T47D (cell line): ENCODE measurements around the gene FRMPD1.
"Not testable (repeated sequence)": the region's sequence is repeated elsewhere in the genome, so short reads cannot be mapped to it uniquely, and the experiment has no call there.

Experiments
- DNase-seq, 2 experiments: peaks; one replicate each; pipeline versions ENCODE4 v3.0.0 to v3.0.0-alpha.2; 2011 to 2012; ENCODE audit warnings: low read depth in 1 of 2, low spot score in 1 of 2
- JUND ChIP-seq: IDR thresholded peaks from 2 replicates; pipeline ENCODE4 v1.6.1; 2012; ENCODE audit warnings: low read depth
- in situ Hi-C: cut with HindIII; loops from 2 replicates; pipeline ENCODE4 v1.10.0; 2016; ENCODE audit warnings: low sequenced_read_pairs, low pct_unique_long_range_greater_than_20kb

Gene FRMPD1

DNA sequence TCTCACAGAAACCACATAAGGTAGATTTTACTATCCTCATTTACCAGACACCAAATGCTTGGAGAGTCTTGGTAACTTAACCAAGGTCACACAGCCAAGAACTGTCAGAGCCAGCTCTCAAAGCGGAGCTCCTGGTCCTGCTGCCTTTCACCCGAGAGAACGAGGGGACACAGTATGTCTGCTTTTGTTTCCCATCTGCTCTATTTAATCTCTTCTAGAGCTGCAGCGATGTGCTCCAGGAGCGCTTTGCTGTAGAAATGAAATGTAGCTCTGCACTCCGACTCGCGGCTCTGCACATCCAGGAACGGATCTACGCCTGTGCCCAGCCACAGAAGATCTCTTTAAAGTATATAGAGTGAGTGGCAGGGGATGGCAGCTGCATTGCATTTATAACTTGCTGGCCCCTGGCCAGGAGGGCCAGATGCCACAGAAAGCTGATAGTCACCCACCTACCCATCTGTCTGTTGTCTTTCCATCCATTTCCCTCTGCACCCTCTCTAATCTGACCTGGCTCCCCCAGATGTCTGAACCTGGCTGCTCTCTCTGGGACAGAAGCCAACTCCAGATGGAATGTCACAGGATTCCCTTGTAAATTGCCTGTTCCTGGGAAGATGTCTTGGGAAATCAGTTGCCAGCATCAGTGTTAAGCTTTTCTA lies 81.5 kb downstream of the FRMPD1 start:
- no peak for DNase-seq
- no peak for TF ChIP-seq JUND
- in situ Hi-C loops: no loop called here

DNA sequence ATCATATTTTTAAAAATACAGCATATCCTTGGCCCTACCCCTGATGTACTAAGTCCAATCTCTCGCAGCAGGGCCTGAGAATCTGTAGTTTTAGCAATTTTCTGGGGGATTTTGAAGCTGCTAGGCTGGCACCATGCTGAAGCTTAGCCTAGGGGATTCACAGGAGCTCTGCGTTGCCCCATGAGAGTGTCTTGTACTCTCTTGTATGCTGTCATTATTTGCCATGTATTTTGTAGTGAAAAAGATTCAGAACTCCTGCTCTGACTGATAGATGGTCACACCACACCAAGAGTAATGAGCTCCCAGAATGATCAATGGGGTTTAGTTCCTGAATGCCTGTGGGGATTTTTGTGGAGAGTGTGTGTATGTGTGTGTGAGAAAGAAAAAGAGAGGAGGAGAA lies 82.2 kb downstream of the FRMPD1 start:
- TF ChIP-seq JUND: no peak
- in situ Hi-C loops: no loop called here
- DNase-seq: no peak

DNA sequence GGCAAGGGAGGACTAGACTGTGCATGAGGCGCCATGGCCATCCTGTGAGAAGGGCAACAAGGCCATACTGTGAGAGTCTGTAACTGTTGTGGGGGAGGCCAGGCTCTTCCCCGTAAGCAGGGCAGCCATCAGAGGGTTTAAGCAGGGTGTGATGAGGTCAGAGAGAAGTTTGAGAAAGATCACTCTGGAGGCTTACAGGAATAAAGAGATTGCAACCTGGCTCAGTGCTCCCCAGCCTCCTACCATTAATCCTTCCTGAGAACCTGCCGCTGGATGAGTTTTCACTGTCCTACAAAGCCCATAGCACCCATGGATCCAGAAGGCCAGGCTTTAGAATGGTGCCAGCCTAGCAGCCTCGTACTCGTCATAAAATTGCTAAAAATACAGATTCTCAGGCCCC lies 88.5 kb downstream of the FRMPD1 start:
- DNase-seq: no peak
- in situ Hi-C loops: no loop called here

DNA sequence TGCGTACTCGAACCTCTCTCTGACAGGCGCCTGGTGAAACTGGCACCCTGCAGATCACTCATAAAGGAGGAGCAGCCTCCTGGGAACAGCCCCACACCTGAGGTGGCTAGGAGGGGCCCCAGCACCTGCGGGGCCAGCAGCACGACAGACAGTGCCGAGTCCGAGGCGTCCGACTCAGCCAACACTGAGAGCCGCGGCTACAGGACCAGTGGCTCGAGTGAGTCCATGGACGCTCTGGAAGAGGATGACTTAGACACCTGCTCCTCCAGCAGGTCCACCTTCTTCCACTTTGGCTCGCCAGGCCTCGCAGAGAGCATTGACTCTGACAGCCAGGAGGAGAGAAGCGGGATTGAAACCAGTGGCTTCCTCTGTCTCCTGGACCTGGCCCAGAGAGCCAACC lies 89.4 kb downstream of the FRMPD1 start:
- in situ Hi-C loops: no loop called here
- no peak for TF ChIP-seq JUND
- DNase-seq: no peak

More for the DNA sequence above, 88.5 kb downstream of the FRMPD1 start:
- TF ChIP-seq JUND: no peak

DNA sequence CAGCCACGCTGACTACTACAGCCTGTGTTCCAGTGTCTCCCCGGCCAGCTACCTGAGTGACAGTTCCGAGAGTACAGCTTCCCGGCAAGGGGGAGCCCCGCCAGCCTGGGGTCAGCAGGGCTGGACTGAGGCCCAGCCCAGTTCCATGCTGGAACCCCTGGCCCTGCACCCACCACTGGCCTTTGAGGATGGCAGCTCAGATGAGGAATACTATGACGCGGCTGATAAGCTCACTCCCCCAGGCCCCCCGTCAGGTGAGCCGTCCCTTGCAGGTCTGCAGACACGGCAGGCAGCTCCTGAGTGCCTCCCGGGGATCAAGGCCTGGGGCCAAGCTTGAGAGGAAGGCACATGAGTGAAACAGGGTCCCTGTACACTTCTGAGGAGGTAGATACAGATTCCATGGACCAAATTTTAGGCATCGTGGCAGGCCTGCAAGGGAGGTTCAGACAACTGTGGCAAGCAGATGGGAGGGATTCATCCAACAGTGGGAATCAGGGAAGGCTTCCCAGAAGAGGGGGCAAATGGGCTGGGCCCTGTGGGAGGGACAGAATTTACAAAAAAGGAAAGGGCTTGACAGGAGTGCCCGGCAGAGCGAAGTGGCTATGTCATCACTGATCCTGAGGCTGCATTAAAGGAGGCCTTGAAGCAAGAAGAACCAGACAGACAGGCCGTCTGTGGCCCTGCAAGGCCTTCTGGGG lies 90.0 kb downstream of the FRMPD1 start:
- DNase-seq: no peak
- no peak for TF ChIP-seq JUND
- in situ Hi-C loops: no loop called here

DNA sequence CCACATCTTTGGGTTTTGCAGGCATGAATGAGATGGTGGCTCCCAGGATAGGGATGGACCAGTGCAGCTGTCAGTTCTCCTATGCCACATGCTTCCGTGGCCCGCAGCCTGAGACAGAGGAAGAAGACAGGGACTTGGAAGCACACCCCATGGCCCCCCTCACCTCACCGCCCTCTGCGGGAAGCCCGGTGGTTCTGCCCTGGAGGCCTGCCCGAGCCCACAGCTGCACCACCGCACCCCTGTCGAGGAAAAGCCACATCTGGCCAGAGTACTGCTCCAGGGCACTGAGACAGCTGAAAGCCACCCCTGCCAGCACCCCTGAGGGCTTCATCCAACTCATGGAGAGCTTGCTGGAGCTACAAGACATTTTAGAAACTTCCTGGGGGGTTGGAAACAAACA lies 95.2 kb downstream of the FRMPD1 start:
- no peak for TF ChIP-seq JUND
- DNase-seq: no peak
- in situ Hi-C loops: no loop called here

DNA sequence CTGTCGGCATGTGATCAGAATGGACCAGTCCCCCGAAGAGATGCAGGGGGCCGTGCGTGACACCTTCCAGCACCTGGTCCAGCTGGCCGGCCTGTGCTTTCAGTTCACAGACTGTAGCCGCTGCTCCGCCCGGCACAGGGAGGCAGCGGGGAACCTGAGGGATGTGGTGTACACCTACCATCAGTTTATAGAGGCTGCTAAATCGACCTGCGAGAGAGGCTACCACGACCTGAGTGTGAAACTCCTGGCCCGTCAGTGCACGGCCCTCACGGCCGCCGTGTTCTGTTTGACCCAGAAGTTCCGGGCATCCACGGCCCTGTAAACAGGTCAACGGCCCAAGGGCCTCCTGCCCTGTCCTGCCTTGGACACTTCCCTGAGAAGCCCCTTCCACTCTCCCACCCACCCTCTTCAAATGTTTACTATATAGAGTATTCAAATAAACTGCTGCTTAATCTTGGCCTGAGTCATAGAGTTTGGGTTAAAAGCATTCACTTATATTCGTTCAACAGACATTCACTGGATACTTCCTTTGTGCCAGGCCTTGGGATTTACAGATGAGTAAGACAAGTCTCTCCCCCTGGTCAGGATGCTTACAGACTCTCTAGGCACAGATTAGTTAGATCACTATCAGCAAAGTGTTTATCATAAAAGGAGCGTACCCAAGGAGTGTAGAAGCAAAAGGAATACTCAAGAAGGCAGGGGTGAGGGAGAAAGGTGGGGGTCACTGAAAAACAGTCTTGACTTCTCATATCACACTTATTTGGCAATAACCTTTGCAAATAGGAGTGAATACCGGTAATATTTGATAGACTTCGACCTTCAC lies 95.9 kb downstream of the FRMPD1 start:
- in situ Hi-C loops: no loop called here
- no peak for DNase-seq

DNA sequence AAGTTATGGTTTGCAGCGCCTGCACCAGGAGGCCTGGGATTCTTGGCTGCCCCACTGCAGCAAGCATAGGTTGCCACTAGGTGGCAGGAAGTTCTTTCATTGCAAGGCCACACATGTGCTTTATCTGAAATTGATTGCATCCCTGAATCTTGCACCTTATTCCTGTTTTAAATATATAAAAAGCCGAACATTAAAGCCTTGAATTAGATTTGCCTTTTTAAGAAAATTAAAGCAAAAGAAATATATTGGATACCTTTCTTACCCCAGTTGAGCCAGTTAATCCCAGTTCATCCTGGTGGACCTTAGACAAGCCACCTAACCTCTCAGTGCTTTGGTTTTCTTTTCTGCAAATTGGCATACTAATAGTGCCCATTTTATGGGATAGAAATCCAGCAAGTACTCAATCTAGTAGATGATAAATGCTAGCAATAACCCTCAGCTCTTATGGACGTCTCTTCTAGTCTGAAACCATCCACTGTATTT lies 96.6 kb downstream of the FRMPD1 start:
- TF ChIP-seq JUND: no peak
- DNase-seq: peak; percentile 53 to 77
- in situ Hi-C loops: no loop called here

More for the DNA sequence above, 95.9 kb downstream of the FRMPD1 start:
- TF ChIP-seq JUND: no peak

DNA sequence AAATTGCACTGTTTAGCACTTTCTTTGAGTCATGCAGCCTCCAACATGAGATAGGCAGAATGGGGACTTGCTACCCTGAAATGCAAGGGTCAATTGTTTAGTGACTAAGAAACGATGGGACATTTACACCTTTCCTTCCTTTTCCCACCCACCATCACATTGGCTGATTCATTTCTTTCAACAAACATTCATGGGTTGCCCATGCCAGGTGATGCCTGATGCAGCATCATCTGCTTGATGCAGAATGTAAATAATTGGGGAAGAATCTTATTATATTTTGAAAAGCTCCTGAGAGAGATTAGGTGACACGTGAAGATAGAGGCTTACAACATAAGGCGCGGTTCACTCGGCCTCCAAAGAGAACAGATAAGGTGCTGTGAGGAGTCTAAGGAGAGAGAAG lies 98.4 kb downstream of the FRMPD1 start:
- in situ Hi-C loops: no loop called here
- TF ChIP-seq JUND: no peak
- no peak for DNase-seq

DNA sequence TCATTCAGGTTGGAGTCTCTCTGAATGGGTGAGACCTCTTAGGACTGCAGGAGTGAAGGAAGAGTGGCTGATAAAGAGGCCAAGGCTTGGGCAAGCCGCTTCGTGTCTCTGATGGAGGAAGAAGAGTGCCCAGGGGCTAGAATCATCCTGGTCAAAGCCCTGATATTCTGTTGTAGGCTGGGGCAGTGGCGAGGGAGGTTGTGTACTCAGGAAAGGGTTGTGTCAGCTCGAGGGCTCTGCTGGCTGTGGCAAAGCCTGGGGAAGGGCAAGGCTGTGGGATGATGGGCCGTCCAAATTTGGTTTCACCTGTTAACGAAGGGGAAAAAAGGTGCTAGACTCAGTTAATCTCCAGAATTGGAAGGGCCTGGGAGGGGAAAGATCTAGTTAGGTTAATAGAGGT lies 100.4 kb downstream of the FRMPD1 start:
- no peak for DNase-seq
- in situ Hi-C loops: no loop called here

DNA sequence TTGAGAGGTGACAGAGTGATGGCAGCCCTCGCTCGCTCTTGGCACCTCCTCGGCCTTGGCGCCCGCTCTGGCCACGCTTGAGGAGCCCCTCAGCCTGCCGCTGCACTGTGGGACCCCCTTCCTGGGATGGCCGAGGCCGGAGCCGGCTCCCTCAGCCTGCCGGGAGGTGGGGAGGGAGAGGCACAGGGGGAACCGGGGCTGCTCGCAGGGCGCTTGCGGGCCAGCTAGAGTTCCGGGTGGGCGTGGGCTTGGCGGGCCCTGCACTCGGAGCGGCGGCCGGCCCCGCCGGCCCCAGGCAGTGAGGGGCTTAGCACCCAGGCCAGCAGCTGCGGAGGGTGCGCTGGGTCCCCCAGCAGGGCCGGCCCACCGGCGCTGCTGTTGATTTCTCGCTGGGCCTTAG lies 101.0 kb downstream of the FRMPD1 start:
- in situ Hi-C loops, DNase-seq: not testable (repeated sequence)

More for the DNA sequence above, 100.4 kb downstream of the FRMPD1 start:
- no peak for TF ChIP-seq JUND

DNA sequence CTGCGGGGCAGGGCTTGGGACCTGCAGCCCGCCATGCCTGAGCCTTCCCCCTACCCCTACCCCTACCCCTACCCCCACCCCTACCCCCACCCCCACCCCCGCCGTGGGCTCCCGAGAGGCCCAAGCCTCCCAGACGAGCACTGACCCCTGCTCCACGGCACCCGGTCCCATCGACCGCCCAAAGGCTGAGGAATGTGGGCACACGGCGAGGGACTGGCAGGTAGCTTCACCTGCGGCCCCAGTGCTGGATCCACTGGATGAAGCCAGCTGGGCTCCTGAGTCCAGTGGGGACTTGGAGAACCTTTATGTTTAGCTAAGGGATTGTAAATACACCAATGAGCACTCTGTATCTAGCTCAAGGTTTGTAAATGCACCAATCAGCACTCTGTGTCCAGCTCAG lies 101.4 kb downstream of the FRMPD1 start:
- DNase-seq, in situ Hi-C loops: not testable (repeated sequence)
